ENCODE measurements around the gene CLIC5. TPM values are rescaled to one million over a fixed set of nuclear protein-coding genes. Genes with fewer than 3 reads are reported as not detected.

The CLIC5 gene
- total RNA-seq, 4 donors from 2014 or later: 18.2 to 128 (median 119) TPM

GRCh38 chr6:45974596-45974995, 41.1 kb downstream of the CLIC5 start:
- Histone ChIP-seq H3K9me3 (no peaks in the 10 kb centered on the region), H3K36me3 (no peaks in the 10 kb centered on the region), H3K27me3 (no peaks in the 10 kb centered on the region), H3K27ac (no peak overlapping the region), H3K4me1 (peaks cover 0 to 5% (median 2%) of the 10 kb centered on the region in 4 donors), H3K4me3 (no peak overlapping the region)
- TF ChIP-seq CTCF (IDR thresholded peaks at IDR 0.05) (no peak), POLR2A (IDR thresholded peaks at IDR 0.05) (no peak)
- DNase-seq: no peak

- no peak overlapping the region for H3K4me3 ChIP-seq
- no peak for DNase-seq
- peaks cover 0 to 12% (median 2%) of the 10 kb centered on the region in 4 donors for H3K4me1 ChIP-seq
- TF ChIP-seq CTCF (IDR thresholded peaks at IDR 0.05) (no peak), POLR2A (IDR thresholded peaks at IDR 0.05) (no peak)
- H3K9me3 ChIP-seq: no peaks in the 10 kb centered on the region
- no peak overlapping the region for H3K27ac ChIP-seq
- no peaks in the 10 kb centered on the region for H3K36me3 ChIP-seq
- H3K27me3 ChIP-seq: no peaks in the 10 kb centered on the region
These were observed 42.7 kb downstream of the CLIC5 start for GRCh38 chr6:45972795-45973503.

GRCh38 chr6:45971287-45971686, 44.4 kb downstream of the CLIC5 start:
- Histone ChIP-seq H3K27me3 (no peaks in the 10 kb centered on the region), H3K27ac (no peak overlapping the region), H3K4me1 (peaks cover 0 to 12% (median 2%) of the 10 kb centered on the region in 4 donors), H3K9me3 (no peaks in the 10 kb centered on the region), H3K36me3 (no peaks in the 10 kb centered on the region), H3K4me3 (no peak overlapping the region)
- no peak for DNase-seq
- no peak for TF ChIP-seq POLR2A (IDR thresholded peaks at IDR 0.05)

- no peak for DNase-seq
- Histone ChIP-seq H3K4me3 (peak overlapping the region in 2 of 4 donors; percentile 7 to 22), H3K36me3 (no peaks in the 10 kb centered on the region), H3K9me3 (no peaks in the 10 kb centered on the region), H3K27ac (peak overlapping the region in 3 of 4 donors; percentile 54 to 74 (median 70)), H3K4me1 (peaks cover 0 to 12% (median 2%) of the 10 kb centered on the region in 4 donors), H3K27me3 (no peaks in the 10 kb centered on the region)
- TF ChIP-seq POLR2A (IDR thresholded peaks at IDR 0.05) (peak in 1 of 2 donors; percentile 8), CTCF (IDR thresholded peaks at IDR 0.05) (no peak)
These were observed 45.3 kb downstream of the CLIC5 start for GRCh38 chr6:45970326-45970725.

- H3K4me3 ChIP-seq: peak overlapping the region in 2 of 4 donors; percentile 7 to 22
- H3K9me3 ChIP-seq: no peaks in the 10 kb centered on the region
- peaks cover 0 to 12% (median 2%) of the 10 kb centered on the region in 4 donors for H3K4me1 ChIP-seq
- H3K27me3 ChIP-seq: no peaks in the 10 kb centered on the region
- no peak for DNase-seq
- TF ChIP-seq POLR2A (IDR thresholded peaks at IDR 0.05): no peak
- no peak for TF ChIP-seq CTCF (IDR thresholded peaks at IDR 0.05)
- no peaks in the 10 kb centered on the region for H3K36me3 ChIP-seq
- H3K27ac ChIP-seq: peak overlapping the region in 3 of 4 donors; percentile 54 to 74 (median 70)
These were observed 45.8 kb downstream of the CLIC5 start for GRCh38 chr6:45969883-45970282.

- Histone ChIP-seq H3K27ac (no peak overlapping the region), H3K36me3 (no peaks in the 10 kb centered on the region), H3K9me3 (peaks cover 0 to 2% (median 0%) of the 10 kb centered on the region in 4 donors), H3K4me3 (no peak overlapping the region), H3K4me1 (peaks cover 0 to 12% (median 2%) of the 10 kb centered on the region in 4 donors), H3K27me3 (no peaks in the 10 kb centered on the region)
- no peak for DNase-seq
- no peak for TF ChIP-seq CTCF (IDR thresholded peaks at IDR 0.05)
- TF ChIP-seq POLR2A (IDR thresholded peaks at IDR 0.05): no peak
These were observed 46.6 kb downstream of the CLIC5 start for GRCh38 chr6:45969026-45969425.
